Colonic mucosa (tissue), 4 donors: ENCODE results near the gene CAMKV. TPM values are rescaled to one million over a fixed set of nuclear protein-coding genes. Genes with fewer than 3 reads are reported as not detected.
"Not testable (repeated sequence)": the region's sequence is repeated elsewhere in the genome, so short reads cannot be mapped to it uniquely, and the experiment has no call there.

Source experiments
- DNase-seq: peaks from one replicate; pipeline ENCODE4 v3.0.0-alpha.2; 2020
- H3K27ac ChIP-seq: fragments of 200-600 bp; one replicate; pipeline ENCODE4 v1.8.0; 2021
- H3K27me3 ChIP-seq: fragments of 200-600 bp; one replicate; pipeline ENCODE4 v1.8.0; 2021
- H3K36me3 ChIP-seq: fragments of 200-600 bp; one replicate; pipeline ENCODE4 v1.8.0; 2021
- H3K4me1 ChIP-seq: fragments of 200-600 bp; one replicate; pipeline ENCODE4 v1.8.0; 2021; ENCODE audit warnings: mild to moderate bottlenecking
- H3K4me3 ChIP-seq: fragments of 200-600 bp; one replicate; pipeline ENCODE4 v1.8.0; 2021
- H3K9ac ChIP-seq, 2 donors: one replicate each; pipeline ENCODE4 v1.7.0; 2013; ENCODE audit warnings: control low read depth in 2 of 2, low read depth in 2 of 2, low read length in 2 of 2
- H3K9me3 ChIP-seq: fragments of 200-600 bp; one replicate; pipeline ENCODE4 v1.8.0; 2021
- intact Hi-C: fragments of 100-400 bp; cut with DNase I; formaldehyde crosslinking; loops from one replicate; pipeline ENCODE4 v1.14.1; 2022
- total RNA-seq, 2 donors: library from RNA; stranded (reverse); fragmentation: NEBNext Ultra II Directional in 1 of 2; extraction: Animal tissue kit (Norgen Biotek cat#: 25700) in 1 of 2; gene quantifications; one replicate each; pipeline ENCODE4 v1.2.1, GENCODE V29; 2021
- TF ChIP-seq, protein P1 (sequence below): fragments of 200-600 bp; IDR thresholded peaks from one replicate; pipeline ENCODE4 v1.8.0; 2022; ENCODE audit warnings: antibody characterized with exemption, mild to moderate bottlenecking
- donor health status: healthy.
- donor health status: DM: no; HTN: no; CAD: no.
- donor health status: DM: no; HTN: no; CAD: no.

CAMKV gene
- total RNA-seq, 2 donors from 2014 or later: 0.21 to 0.30 TPM

DNA sequence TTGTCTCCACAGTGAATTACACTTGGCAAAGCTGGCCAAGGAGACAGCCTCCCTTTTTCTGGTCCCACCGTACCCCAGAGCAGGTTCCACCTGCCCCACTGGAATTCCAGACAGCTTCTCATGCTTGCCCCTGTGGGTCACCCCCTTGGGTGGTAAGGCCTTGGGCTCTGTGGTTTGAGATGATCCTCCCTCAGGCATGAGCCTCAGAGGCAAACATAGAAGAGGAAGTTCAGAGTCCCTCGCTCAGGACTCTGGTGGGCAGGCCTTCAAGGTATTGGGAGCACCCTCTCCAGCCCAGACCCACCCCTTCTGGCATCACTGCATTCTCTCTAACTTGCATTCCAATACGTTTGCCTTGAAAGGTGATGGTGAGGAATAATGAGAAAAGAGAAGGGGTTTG is 38.4 kb downstream of the CAMKV start:
- TF ChIP-seq, protein P1, sequence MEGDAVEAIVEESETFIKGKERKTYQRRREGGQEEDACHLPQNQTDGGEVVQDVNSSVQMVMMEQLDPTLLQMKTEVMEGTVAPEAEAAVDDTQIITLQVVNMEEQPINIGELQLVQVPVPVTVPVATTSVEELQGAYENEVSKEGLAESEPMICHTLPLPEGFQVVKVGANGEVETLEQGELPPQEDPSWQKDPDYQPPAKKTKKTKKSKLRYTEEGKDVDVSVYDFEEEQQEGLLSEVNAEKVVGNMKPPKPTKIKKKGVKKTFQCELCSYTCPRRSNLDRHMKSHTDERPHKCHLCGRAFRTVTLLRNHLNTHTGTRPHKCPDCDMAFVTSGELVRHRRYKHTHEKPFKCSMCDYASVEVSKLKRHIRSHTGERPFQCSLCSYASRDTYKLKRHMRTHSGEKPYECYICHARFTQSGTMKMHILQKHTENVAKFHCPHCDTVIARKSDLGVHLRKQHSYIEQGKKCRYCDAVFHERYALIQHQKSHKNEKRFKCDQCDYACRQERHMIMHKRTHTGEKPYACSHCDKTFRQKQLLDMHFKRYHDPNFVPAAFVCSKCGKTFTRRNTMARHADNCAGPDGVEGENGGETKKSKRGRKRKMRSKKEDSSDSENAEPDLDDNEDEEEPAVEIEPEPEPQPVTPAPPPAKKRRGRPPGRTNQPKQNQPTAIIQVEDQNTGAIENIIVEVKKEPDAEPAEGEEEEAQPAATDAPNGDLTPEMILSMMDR: no peak
- Histone ChIP-seq H3K36me3 (no peaks in the 10 kb centered on the region), H3K27ac (no peak overlapping the region), H3K4me1 (no peaks in the 10 kb centered on the region), H3K27me3 (no peaks in the 10 kb centered on the region), H3K4me3 (no peak overlapping the region), H3K9ac (no peak overlapping the region), H3K9me3 (no peaks in the 10 kb centered on the region)
- DNase-seq: no peak
- intact Hi-C loops: no loop called here

DNA sequence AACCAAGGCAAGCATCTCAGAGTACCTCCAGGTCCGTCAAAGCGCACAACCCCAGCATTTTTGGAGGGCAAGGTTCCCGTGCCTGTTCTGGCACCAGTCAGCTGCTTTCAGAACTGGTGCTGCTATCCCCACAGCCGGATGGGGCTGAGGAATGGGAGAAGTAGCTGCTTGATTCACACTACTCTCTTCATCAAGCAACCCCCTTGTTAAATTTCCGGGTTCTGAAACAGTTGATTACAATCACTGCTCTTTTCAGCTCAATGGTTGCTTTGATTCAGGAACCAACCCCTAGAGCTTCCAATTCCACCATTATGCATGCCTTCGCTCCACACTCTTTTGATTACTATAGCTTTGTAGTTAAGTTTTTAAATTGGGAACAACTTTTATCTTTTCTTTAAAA is 43.7 kb downstream of the CAMKV start:
- TF ChIP-seq, protein P1: no peak
- Histone ChIP-seq H3K36me3 (no peaks in the 10 kb centered on the region), H3K4me1 (no peaks in the 10 kb centered on the region), H3K9ac (no peak overlapping the region), H3K4me3 (no peak overlapping the region), H3K27ac (no peak overlapping the region), H3K27me3 (no peaks in the 10 kb centered on the region), H3K9me3 (no peaks in the 10 kb centered on the region)
- intact Hi-C loops: no loop called here
- no peak for DNase-seq

DNA sequence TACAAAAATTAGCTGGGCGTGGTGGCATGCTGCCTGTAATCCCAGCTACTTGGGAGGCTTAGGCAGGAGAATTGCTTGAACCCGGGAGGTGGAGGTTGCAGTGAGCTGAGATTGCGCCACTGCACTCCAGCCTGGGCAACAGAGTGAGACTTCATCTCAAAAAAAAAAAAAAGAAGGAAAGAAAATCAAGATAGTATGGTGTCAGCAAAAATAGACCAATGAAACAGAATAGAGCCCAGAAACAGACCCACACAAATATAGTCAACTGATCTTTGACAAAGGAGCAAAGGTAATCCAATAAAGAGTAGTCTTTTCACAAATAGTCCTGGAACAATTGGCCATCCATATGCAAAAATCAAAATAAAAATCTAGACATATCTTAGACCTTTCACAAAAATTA is 46.6 kb downstream of the CAMKV start:
- H3K4me3 ChIP-seq, H3K36me3 ChIP-seq, DNase-seq, H3K27me3 ChIP-seq, H3K9ac ChIP-seq, H3K9me3 ChIP-seq, H3K27ac ChIP-seq, H3K4me1 ChIP-seq, intact Hi-C loops: not testable (repeated sequence)

DNA sequence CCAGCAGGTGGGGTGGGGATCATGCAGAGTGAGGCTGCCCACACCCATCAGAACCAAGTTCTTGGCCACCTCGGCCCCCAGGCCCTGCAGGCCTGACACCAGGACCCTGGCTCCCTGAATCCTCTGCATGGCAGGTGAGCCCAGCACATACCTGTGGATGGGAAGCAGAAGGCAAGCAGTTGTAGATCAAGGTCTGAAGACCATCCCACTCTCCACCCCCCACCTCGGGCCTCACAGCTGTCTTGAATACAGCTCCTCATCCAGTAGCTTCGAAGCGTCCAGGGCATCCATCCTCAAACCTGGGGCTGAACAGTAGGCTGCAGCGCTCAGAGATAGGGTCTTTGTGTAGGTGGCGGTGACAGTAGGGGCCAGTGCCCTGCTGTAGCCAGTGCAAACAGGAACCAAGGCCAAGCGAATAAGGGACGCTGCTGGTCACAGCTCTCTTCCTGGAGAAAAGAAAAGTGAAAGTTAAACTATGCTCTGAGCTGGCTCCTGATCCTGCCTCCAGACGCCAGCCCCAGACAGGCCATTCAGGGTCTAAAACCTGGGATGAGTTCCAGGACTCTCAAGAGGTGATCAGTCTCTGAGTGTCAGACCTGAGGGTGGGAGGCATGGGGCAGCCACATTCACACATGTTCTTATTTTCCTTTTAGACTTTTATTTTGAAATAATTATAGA is 56.1 kb downstream of the CAMKV start, which contains the start of gene UBA7:
TSS of gene UBA7 (minus strand) at position 457 of the 678 bp plus-strand sequence. CDS start at position 291, 166 bp downstream.
- Histone ChIP-seq H3K36me3 (no peaks in the 10 kb centered on the region), H3K4me3 (peak within 1 kb of the TSS; percentile 43), H3K27ac (peak within 1 kb of the TSS; percentile 53), H3K9me3 (no peaks in the 10 kb centered on the region), H3K27me3 (no peaks in the 10 kb centered on the region), H3K4me1 (peaks cover 11% of the 10 kb centered on the region), H3K9ac (peak within 1 kb of the TSS; percentile 82 to 90)
- TF ChIP-seq, protein P1: no peak
- DNase-seq: peak; percentile 66
- intact Hi-C loops: no loop called here

DNA sequence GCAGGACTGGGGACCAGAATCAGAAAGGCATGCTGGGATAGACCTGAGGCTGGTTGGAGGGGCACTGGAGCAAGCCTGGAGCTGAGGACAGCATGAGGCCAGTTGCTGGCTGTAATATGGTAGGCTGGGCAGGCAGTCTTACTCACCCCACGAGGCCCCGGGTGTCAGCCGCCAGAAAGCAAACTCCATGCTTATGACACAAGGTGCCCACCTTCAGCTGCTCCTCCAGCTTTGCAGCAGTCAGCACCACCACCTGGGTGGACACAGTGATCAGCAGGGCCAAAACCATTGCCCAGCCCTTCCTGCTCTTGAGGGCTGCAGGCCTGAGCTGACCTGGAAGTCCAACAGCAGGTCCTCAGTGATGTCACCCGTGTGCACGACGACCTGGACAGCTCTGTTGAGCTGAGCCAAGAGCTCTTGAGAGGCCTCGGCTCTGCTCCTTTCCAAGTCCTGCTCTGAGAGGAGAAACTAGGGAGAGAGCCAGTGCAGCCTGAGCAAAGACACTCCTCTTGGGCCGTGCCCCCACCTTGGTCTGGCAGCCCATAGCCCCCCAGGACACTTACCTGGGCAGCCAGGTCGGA is 56.7 kb downstream of the CAMKV start:
- no peak for DNase-seq
- intact Hi-C loops: no loop called here
- H3K36me3 ChIP-seq: no peaks in the 10 kb centered on the region

More for the DNA sequence above, 56.7 kb downstream of the CAMKV start:
- Histone ChIP-seq H3K4me1 (peaks cover 11% of the 10 kb centered on the region), H3K9me3 (no peaks in the 10 kb centered on the region), H3K27ac (peak overlapping the region; percentile 53), H3K9ac (peak overlapping the region; percentile 82 to 90), H3K27me3 (no peaks in the 10 kb centered on the region), H3K4me3 (peak overlapping the region; percentile 43)
- TF ChIP-seq, protein P1: no peak

Other genes starting within 250 kb of the CAMKV start
- gene APEH, start 195.6 kb downstream of the CAMKV start, total RNA-seq: 100 to 1,000 TPM; 151 to 278 TPM
- 10 to 100 TPM; 27.7 to 49.9 TPM for gene MST1, start 180.4 kb downstream of the CAMKV start, total RNA-seq
- gene RNF123, start 180.3 kb downstream of the CAMKV start, total RNA-seq: 10 to 100 TPM; 36.4 to 39.3 TPM
- under 1 TPM in 1 of 2 donors, not detected in 1; 0.16 TPM for gene AMIGO3, start 150.2 kb downstream of the CAMKV start, total RNA-seq
- gene GMPPB, start 146.0 kb downstream of the CAMKV start, total RNA-seq: 100 to 1,000 TPM in 1 of 2 donors, 10 to 100 TPM in 1; 59.6 to 127 TPM
- gene IP6K1, start 83.4 kb downstream of the CAMKV start, total RNA-seq: 10 to 100 TPM; 26.8 to 33.7 TPM
- not detected for gene CDHR4, start 70.0 kb downstream of the CAMKV start, total RNA-seq
- gene INKA1, start 66.6 kb downstream of the CAMKV start, total RNA-seq: under 1 TPM; 0.57 to 0.88 TPM
- gene UBA7, start 56.0 kb downstream of the CAMKV start, total RNA-seq: 10 to 100 TPM; 67.4 to 88.3 TPM
- gene TRAIP, start 13.3 kb downstream of the CAMKV start, total RNA-seq: 10 to 100 TPM in 1 of 2 donors, 1 to 10 TPM in 1; 3.6 to 19.7 TPM
- 100 to 1,000 TPM in 1 of 2 donors, 10 to 100 TPM in 1; 88.9 to 173 TPM for gene MST1R, start 34.0 kb upstream of the CAMKV start, total RNA-seq
- gene MON1A, start 59.9 kb upstream of the CAMKV start, total RNA-seq: 10 to 100 TPM in 1 of 2 donors, 1 to 10 TPM in 1; 4.5 to 14.9 TPM
- 10 to 100 TPM; 49.8 to 60.3 TPM for gene RBM6, start 70.2 kb upstream of the CAMKV start, total RNA-seq
- gene RBM5, start 219.0 kb upstream of the CAMKV start, total RNA-seq: 100 to 1,000 TPM; 104 to 114 TPM